Type B pancreatic cell (in vitro differentiated cells): ENCODE results near the gene TSPOAP1. TPM values are rescaled to one million over a fixed set of nuclear protein-coding genes. Genes with fewer than 3 reads are reported as not detected.

Source experiments
- DNase-seq: peaks from one replicate; pipeline ENCODE4 v3.0.0; 2021; ENCODE audit warnings: mixed read lengths; ENCODE audit not compliant: unreplicated experiment; ENCODE audit errors: extremely low spot score
- H3K27ac Mint-ChIP-seq: 2 replicates; pipeline ENCODE4 v1.8.0; 2021; ENCODE audit warnings: mild to moderate bottlenecking, mixed read lengths
- H3K27me3 Mint-ChIP-seq: 2 replicates; pipeline ENCODE4 v1.8.0; 2021; ENCODE audit warnings: mixed read lengths
- H3K36me3 Mint-ChIP-seq: 2 replicates; pipeline ENCODE4 v1.8.0; 2021; ENCODE audit warnings: mixed read lengths
- H3K4me1 Mint-ChIP-seq: one replicate; pipeline ENCODE4 v1.8.0; 2021; ENCODE audit warnings: mixed read lengths; ENCODE audit not compliant: unreplicated experiment
- H3K4me3 Mint-ChIP-seq: 2 replicates; pipeline ENCODE4 v1.8.0; 2021; ENCODE audit warnings: mild to moderate bottlenecking, mixed read lengths
- H3K9me3 Mint-ChIP-seq: 2 replicates; pipeline ENCODE4 v1.8.0; 2021; ENCODE audit warnings: mixed read lengths
- total RNA-seq: library from RNA; stranded (reverse); gene quantifications from 2 replicates; pipeline ENCODE4 v1.2.1, GENCODE V29; 2021; ENCODE audit warnings: low replicate concordance
- TF ChIP-seq, protein P1 (sequence below): fragments of 200-600 bp; sonication (generic); conservative IDR thresholded peaks from 2 replicates; pipeline ENCODE4 v1.5.0; 2021; ENCODE audit warnings: antibody characterized with exemption, mild to moderate bottlenecking

The TSPOAP1 gene
- total RNA-seq, 1 donor from 2014 or later = 18.4 TPM

DNA sequence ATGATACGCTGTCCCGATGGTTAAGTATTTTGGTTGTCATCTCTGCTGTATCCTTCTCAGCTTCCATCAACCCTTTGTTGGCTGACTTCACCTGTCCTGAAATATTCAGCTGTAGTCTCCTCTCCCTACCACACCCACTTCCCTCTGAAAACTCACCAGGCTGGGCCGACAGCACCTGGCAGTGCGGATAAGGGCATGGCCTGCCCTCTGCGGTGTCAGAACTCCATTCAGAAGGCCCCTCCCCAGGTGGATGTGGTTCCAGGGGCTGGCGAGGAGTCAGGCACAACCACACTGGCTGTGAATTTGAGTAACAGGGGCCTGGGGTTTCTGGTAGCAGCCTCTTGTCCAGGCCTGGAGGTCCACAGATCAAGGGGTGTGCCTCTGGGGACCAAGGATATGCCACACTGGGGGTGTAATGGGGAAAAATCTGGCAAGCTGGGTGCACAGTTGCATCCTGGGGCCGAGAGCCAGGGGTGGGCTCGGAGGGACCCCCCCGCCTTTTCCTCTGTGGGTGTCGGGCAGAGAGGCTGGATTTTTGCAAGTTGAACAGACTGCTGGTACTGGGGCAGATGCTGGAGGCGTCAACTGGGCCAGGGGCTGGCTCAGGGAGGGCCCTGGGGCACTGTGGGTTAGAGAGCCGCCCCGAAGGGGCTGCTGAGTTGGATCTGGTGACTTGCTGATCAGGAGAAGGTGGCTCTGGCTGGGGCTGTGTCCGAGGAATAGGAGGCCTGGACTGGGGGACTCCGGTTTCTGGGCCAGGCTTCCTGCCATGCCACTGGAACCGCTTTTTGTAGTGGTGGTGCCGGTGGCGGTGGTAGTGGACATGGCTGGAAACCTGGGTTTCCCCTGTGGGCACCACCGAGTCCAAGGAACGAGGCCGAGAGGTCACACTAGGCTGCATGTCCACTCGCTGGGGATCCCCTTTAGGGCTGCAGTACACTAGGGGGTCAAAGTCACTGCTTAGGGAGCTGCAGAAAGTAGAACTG lies 29.0 kb upstream of the TSPOAP1 start:
- DNase-seq = no peak
- Mint-ChIP-seq H3K4me1 (no peaks in the 10 kb centered on the region), H3K4me3 (no peak overlapping the region), H3K9me3 (no peaks in the 10 kb centered on the region), H3K36me3 (no peaks in the 10 kb centered on the region), H3K27ac (no peak overlapping the region), H3K27me3 (no peaks in the 10 kb centered on the region)
- TF ChIP-seq, protein P1, sequence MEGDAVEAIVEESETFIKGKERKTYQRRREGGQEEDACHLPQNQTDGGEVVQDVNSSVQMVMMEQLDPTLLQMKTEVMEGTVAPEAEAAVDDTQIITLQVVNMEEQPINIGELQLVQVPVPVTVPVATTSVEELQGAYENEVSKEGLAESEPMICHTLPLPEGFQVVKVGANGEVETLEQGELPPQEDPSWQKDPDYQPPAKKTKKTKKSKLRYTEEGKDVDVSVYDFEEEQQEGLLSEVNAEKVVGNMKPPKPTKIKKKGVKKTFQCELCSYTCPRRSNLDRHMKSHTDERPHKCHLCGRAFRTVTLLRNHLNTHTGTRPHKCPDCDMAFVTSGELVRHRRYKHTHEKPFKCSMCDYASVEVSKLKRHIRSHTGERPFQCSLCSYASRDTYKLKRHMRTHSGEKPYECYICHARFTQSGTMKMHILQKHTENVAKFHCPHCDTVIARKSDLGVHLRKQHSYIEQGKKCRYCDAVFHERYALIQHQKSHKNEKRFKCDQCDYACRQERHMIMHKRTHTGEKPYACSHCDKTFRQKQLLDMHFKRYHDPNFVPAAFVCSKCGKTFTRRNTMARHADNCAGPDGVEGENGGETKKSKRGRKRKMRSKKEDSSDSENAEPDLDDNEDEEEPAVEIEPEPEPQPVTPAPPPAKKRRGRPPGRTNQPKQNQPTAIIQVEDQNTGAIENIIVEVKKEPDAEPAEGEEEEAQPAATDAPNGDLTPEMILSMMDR = no peak

DNA sequence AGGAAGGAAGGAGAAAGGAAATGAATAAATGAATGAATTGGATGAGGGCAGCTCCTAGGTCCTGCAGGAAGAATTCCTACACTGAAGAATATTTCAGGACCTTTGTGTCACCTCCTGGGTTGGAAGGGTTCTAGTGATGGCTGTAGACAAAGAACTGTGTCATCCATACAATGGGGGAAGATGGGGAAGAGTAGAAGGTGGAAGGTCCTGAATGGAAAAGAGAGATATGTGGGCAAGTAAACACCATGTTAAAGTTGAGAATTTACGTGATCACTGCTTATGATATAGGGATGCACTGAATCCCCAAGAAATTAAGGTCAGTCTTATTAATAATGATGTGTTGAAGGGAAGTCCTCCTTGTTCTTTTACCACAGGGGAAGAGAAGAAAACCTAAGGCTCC lies 27.6 kb upstream of the TSPOAP1 start:
- Mint-ChIP-seq H3K27me3 (no peaks in the 10 kb centered on the region), H3K9me3 (no peaks in the 10 kb centered on the region), H3K4me1 (peaks cover 8% of the 10 kb centered on the region), H3K36me3 (peaks cover 7% of the 10 kb centered on the region), H3K27ac (no peak overlapping the region), H3K4me3 (no peak overlapping the region)
- DNase-seq = no peak
- TF ChIP-seq, protein P1 = no peak

DNA sequence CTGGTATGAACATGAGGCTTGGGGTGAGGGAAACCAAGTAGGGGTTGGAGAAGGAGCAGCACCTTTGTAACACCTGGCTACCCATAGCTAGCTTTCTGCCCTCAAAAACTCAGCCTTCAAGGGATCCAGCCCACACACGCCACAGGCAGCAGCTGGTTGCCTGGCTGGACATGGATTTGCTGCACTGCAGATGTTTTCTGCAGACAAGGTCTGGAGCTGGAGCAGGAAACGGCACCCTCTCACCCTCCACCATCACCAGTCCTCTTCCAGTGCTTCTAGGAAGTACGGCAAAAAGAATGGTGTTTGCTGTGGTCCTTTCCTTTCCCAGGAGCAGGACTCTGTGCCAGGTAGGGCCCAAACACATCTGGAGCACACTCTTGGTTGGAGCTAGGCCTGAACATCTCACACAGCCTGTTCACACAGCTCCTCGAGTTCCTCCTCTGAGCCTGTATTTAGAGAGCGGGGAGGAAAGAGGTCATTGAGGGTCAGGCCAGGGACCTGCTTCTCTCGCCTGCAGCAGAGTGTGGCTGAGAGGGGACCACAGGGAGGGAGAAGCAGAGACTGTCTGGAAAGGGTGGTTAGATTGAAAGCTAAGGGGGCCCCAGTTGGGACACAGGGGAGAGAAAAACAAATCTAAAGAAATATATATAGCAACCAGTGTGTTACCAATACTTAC lies 26.1 kb upstream of the TSPOAP1 start:
- H3K4me1 Mint-ChIP-seq = peaks cover 9% of the 10 kb centered on the region
- TF ChIP-seq, protein P1 = no peak
- H3K27me3 Mint-ChIP-seq = no peaks in the 10 kb centered on the region
- no peak for DNase-seq
- peaks cover 8% of the 10 kb centered on the region for H3K36me3 Mint-ChIP-seq
- H3K4me3 Mint-ChIP-seq = no peak overlapping the region
- H3K9me3 Mint-ChIP-seq = no peaks in the 10 kb centered on the region
- H3K27ac Mint-ChIP-seq = no peak overlapping the region

DNA sequence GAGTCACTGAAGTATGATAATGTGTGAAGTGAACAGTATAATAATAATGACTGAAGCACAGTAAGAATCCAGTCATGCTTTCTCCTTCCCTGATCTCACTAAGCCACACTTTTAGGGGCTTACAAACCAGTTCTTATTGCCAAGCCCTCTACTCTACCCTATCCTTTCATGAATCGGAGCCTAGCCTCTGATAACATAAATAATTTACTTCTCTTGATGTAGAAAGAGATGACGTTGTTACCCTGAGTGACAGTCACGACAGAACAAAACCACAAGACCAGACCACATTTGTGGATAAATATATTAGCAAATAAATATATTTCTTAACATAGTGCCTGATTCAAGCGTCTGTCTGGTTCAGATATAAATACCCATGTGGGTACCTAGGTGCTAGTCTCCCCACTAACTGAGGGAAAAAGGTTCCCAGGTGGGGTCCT lies 24.8 kb upstream of the TSPOAP1 start:
- Mint-ChIP-seq H3K4me1 (peaks cover 12% of the 10 kb centered on the region), H3K9me3 (no peaks in the 10 kb centered on the region), H3K27ac (peak overlapping the region; percentile 86), H3K36me3 (peaks cover 15% of the 10 kb centered on the region), H3K4me3 (peak overlapping the region; percentile 100), H3K27me3 (no peaks in the 10 kb centered on the region)
- TF ChIP-seq, protein P1 = no peak
- DNase-seq = no peak

DNA sequence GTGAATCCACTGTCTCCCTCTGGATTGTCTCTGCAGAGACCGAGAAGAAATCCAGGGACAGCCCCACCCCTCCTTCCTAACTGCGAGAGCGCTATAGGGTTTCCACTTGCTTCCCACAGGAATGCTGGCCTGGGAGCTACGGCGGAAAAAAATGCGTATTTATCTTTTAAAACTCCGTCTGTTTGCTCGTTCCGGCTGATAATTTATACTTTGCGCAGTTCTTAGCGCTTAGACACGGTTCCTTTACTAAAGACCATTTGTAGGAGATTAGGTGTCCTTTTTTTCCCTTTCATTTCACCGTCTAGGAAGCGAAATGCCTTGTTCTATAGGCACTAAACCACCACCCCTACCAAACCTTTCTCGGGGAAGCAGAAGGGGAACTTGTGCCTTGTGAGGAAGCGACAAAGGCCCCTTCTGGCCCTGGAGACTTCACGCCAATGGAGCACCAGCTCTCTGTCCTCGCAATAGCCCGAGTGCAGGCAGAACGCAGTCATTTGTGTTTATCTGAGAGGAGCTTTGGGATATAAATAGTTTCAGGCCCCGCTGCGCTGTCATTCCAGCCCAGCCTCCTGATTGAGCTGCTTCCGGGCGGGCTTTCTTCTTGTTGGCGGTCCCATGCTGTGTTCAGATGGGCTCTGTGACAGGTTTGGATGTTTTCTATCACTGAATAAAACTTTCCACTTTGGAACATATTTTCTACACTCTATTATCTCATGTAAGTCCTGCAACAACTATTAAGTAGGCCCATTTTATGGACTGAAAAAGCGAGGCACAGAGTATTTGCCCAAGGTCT lies 24.2 kb upstream of the TSPOAP1 start:
- Mint-ChIP-seq H3K4me1 (peaks cover 12% of the 10 kb centered on the region), H3K27me3 (no peaks in the 10 kb centered on the region), H3K4me3 (peak overlapping the region; percentile 100), H3K9me3 (no peaks in the 10 kb centered on the region), H3K36me3 (peaks cover 16% of the 10 kb centered on the region), H3K27ac (peak overlapping the region; percentile 86)
- no peak for DNase-seq
- TF ChIP-seq, protein P1 = no peak
